SJCRH30 (cell line): ENCODE results near the gene FMC1. TPM values are rescaled to one million over a fixed set of nuclear protein-coding genes. Genes with fewer than 3 reads are reported as not detected.
"Not testable (repeated sequence)": the region's sequence is repeated elsewhere in the genome, so short reads cannot be mapped to it uniquely, and the experiment has no call there.

ENCODE experiments used
- DNase-seq, 2 experiments: peaks; one replicate each; pipeline ENCODE4 v3.0.0-alpha.2; 2015 to 2020
- H3K27ac ChIP-seq: fragments of 250-450 bp; sonication (Bioruptor Pico); 2 replicates; pipeline ENCODE4 v1.5.1; 2020; ENCODE audit warnings: mild to moderate bottlenecking, moderate library complexity
- H3K27me3 ChIP-seq: fragments of 250-450 bp; sonication (Bioruptor Pico); 2 replicates; pipeline ENCODE4 v1.5.1; 2020; ENCODE audit warnings: mild to moderate bottlenecking, moderate library complexity
- H3K36me3 ChIP-seq: fragments of 250-450 bp; sonication (Bioruptor Pico); 2 replicates; pipeline ENCODE4 v1.5.1; 2020; ENCODE audit warnings: mild to moderate bottlenecking, moderate library complexity
- H3K4me1 ChIP-seq: fragments of 250-450 bp; sonication (Bioruptor Pico); 2 replicates; pipeline ENCODE4 v1.5.1; 2020; ENCODE audit warnings: mild to moderate bottlenecking, moderate library complexity
- H3K4me3 ChIP-seq: fragments of 250-450 bp; sonication (Bioruptor Pico); 2 replicates; pipeline ENCODE4 v1.5.1; 2020; ENCODE audit warnings: mild to moderate bottlenecking, moderate library complexity
- H3K9me3 ChIP-seq: fragments of 250-450 bp; sonication (Bioruptor Pico); replicated peaks from 2 replicates; pipeline ENCODE4 v1.5.1; 2020; ENCODE audit warnings: mild to moderate bottlenecking, moderate library complexity
- total RNA-seq: library from RNA; depleted of rRNA; stranded (reverse); fragments of >200 nt; shearing (Covaris generic); gene quantifications from 2 replicates; pipeline ENCODE4 v1.2.3, GENCODE V29; 2014; rRNA removed

FMC1 gene, protein sequence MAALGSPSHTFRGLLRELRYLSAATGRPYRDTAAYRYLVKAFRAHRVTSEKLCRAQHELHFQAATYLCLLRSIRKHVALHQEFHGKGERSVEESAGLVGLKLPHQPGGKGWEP
- 18.0 and 21.7 TPM in 2 replicates for total RNA-seq

DNA sequence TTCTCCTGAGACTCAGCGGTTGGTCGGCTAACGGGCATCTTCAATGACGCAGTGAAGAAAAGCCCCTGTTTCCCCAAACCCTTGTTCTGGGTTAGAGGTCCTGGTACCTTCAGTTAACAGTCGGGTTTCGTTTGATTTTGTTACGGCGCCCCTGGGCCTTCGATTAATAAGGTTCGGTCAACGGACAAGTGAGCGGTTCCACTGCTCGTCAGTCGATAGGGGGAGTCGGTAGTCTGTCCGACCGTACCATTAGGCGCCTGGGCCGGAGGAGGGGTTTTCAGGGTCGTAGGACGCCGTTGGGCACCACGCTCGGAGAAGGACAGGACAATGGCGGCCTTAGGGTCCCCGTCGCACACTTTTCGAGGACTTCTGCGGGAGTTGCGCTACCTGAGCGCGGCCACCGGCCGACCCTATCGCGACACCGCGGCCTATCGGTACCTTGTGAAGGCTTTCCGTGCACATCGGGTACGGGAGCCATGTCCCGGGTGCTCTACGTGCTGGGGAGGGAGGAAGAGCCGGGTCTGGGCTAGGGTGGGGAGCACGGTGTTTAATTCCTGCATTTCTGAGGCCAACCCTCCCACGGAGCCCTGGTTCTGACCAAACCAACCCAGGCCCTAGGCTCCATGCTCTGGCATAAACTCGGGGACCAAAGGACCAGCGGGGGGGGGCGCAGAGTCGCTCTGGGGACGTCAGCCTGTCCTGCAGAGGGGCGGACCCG is at the start of gene FMC1:
FMC1 (plus strand) TSS at position 280 of the 718 bp plus-strand sequence; CDS start at position 328, 48 bp downstream.
- H3K36me3 ChIP-seq = no peaks in the 10 kb centered on the region; the same call in 1 of the 2 replicates
- no peaks in the 10 kb centered on the region for H3K9me3 ChIP-seq
- peak within 1 kb of the TSS; percentile 99 for H3K4me3 ChIP-seq
- peak within 1 kb of the TSS; percentile 99 for H3K27ac ChIP-seq
- 0 out of 2 replicates have a peak, but pooled peaks cover 4% of the 10 kb centered on the region for H3K4me1 ChIP-seq
- DNase-seq = peak; percentile 96 to 97
- H3K27me3 ChIP-seq = no peaks in the 10 kb centered on the region

DNA sequence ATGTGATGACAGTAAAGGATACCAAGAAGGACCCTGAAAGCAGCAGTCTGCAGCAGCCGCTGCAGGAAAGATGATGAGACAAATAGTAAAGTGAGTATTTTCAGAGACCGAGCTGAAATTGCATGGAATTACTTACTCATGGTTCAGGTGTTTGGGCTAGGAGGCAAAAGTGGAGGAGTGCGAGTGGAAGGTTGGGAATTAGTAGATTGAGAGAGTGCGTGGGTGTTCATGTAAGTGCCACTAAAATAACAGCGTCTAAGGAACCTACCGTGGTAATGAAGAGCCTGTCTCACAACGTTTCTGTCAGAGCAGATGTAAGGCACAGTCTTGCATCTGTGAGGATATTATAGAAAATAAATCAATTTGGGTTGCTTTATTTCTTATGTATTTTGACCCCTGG is 48.3 kb upstream of the FMC1 start:
- no peaks in the 10 kb centered on the region for H3K27me3 ChIP-seq
- H3K4me3 ChIP-seq = no peak overlapping the region
- H3K36me3 ChIP-seq = no peaks in the 10 kb centered on the region
- no peaks in the 10 kb centered on the region for H3K9me3 ChIP-seq
- H3K27ac ChIP-seq = no peak overlapping the region
- DNase-seq = no peak
- H3K4me1 ChIP-seq = no peaks in the 10 kb centered on the region

DNA sequence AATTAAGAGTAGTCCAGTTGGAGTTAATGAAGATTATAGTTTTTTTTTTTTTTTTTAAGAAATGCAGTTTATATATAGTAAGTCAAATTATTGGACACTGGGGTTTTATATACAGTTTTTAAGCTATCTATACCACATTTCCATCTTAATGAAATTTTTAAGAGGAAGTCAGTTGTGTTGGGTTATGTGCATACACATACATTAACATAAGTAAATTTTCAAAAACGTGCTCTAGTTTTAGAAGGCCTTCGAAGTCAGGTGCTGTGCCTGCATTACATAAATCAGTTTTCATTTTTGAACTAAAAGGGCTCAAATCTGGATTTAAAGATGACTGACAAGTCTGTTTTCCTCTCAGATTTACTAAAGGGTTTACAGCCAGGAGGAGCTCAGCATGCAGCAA is 47.6 kb upstream of the FMC1 start:
- Histone ChIP-seq H3K4me3 (no peak overlapping the region), H3K36me3 (no peaks in the 10 kb centered on the region), H3K27ac (no peak overlapping the region), H3K9me3 (no peaks in the 10 kb centered on the region), H3K27me3 (no peaks in the 10 kb centered on the region), H3K4me1 (no peaks in the 10 kb centered on the region)
- no peak for DNase-seq

DNA sequence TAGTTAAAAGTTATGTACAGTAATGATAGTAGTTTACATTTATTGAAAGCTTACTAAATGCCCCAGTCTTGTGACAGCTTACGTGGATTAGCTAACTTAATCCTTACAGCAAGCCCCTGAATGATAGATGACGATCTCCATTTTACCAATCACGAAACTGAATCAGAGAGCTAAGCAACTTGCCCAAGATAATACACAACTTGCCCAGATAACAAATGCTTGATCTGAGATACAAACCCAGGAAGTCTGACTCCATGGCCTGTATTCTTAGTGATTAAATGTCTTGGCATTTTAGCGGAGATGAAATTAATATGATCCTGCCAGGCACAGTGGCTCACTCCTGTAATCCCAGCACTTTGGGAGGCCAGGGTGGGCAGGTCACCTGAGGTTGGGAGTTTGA is 46.9 kb upstream of the FMC1 start:
- Histone ChIP-seq H3K27ac (no peak overlapping the region), H3K36me3 (no peaks in the 10 kb centered on the region), H3K27me3 (no peaks in the 10 kb centered on the region), H3K9me3 (no peaks in the 10 kb centered on the region), H3K4me3 (no peak overlapping the region), H3K4me1 (no peaks in the 10 kb centered on the region)
- DNase-seq = no peak

GRCh38 chr7:139294951-139295575 is 46.1 kb upstream of the FMC1 start:
- Histone ChIP-seq H3K4me1 (no peaks in the 10 kb centered on the region), H3K27ac (no peak overlapping the region), H3K27me3 (no peaks in the 10 kb centered on the region), H3K4me3 (no peak overlapping the region), H3K36me3 (no peaks in the 10 kb centered on the region; the same call in 1 of the 2 replicates), H3K9me3 (no peaks in the 10 kb centered on the region)
- DNase-seq = no peak

DNA sequence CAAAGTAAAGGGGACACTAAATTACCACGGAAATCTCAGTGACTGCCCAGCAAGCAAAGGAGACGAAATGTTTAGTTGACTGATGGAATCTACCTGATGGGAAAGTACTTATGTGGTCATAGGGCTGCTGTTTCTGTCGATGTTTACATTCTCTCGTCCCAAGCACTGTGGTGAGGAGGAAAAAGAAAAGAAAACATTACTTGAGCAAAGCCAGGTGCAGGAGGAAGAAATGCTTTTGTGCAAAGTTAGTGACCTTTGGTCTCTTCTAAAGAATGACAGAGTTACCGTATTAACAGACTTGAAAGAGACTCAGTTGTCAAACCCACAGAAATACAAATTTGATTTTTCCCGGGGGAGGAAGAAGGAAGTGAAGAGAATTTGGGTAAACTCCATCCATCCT is 43.3 kb upstream of the FMC1 start:
- no peak overlapping the region for H3K27ac ChIP-seq

DNA sequence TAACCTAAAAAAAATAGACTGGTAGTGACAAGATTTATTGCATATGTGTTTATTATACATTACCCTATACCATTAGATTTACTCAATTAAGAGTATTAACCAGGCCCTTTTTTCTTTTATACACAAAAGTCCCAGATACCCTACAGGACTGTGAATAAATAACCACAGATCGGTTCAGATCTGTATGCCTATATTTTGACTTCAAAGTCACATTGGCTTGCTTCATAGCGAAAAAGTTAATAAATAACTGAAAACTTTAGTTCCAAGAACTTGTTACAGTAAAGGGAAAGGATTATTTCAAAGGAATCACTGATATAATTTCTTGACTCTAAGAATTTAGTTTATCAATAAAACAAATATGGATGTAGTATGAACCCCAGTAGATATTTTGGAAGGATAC is 41.8 kb upstream of the FMC1 start:
- no peak overlapping the region for H3K4me3 ChIP-seq
- H3K4me1 ChIP-seq = no peaks in the 10 kb centered on the region
- no peaks in the 10 kb centered on the region for H3K27me3 ChIP-seq
- no peaks in the 10 kb centered on the region for H3K9me3 ChIP-seq
- no peak for DNase-seq
- no peaks in the 10 kb centered on the region; the same call in 1 of the 2 replicates for H3K36me3 ChIP-seq
- H3K27ac ChIP-seq = no peak overlapping the region

More for the DNA sequence above, 43.3 kb upstream of the FMC1 start:
- H3K4me1 ChIP-seq = no peaks in the 10 kb centered on the region
- no peak overlapping the region for H3K4me3 ChIP-seq
- no peak for DNase-seq
- H3K27me3 ChIP-seq = no peaks in the 10 kb centered on the region
- no peaks in the 10 kb centered on the region; the same call in 1 of the 2 replicates for H3K36me3 ChIP-seq
- H3K9me3 ChIP-seq = no peaks in the 10 kb centered on the region

DNA sequence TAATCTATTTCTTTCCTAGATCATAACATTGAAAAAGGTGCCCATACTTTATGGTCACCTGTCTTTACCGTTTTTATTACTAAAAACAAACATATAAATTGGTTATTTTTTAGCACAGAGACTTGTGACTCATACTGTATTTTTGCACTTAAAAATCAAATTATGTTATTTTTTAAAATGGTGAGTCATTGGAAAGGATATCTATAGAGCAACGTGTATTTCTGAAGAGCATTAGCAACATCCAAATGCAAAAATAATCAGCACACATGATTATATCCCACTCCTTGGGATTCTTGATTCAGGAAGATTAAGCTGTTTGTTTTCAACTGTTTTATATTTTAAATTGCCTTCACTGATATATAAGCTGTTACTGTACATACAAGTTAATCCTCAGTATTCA is 40.7 kb upstream of the FMC1 start:
- Histone ChIP-seq H3K27ac (no peak overlapping the region), H3K27me3 (no peaks in the 10 kb centered on the region), H3K36me3 (peaks cover 2% of the 10 kb centered on the region; the same call in 1 of the 2 replicates), H3K4me1 (no peaks in the 10 kb centered on the region), H3K9me3 (no peaks in the 10 kb centered on the region), H3K4me3 (no peak overlapping the region)
- DNase-seq = no peak

DNA sequence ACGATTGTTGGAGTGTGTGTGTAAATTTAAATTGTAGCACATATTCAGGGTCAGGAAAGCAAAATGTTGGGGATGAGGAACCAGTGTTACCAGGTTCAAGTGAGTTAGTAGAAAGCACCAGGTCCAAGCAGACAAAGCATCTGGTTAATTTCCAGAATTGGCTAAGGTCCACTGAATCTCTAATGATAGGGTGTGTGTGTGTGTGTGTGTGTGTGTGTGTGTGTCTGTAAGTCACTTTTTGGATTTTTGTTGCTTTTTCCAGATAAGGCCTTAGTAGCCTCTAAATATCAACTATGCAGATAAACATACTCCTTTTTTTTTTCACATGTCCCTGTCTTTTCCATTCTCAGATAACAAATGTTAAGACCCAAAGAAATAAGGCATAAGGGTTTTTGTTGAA is 36.6 kb upstream of the FMC1 start:
- Histone ChIP-seq H3K36me3 (peaks cover 7% of the 10 kb centered on the region; the same call in 1 of the 2 replicates), H3K27me3 (no peaks in the 10 kb centered on the region), H3K27ac (no peak overlapping the region), H3K4me1 (no peaks in the 10 kb centered on the region), H3K4me3 (no peak overlapping the region), H3K9me3 (no peaks in the 10 kb centered on the region)
- no peak for DNase-seq

DNA sequence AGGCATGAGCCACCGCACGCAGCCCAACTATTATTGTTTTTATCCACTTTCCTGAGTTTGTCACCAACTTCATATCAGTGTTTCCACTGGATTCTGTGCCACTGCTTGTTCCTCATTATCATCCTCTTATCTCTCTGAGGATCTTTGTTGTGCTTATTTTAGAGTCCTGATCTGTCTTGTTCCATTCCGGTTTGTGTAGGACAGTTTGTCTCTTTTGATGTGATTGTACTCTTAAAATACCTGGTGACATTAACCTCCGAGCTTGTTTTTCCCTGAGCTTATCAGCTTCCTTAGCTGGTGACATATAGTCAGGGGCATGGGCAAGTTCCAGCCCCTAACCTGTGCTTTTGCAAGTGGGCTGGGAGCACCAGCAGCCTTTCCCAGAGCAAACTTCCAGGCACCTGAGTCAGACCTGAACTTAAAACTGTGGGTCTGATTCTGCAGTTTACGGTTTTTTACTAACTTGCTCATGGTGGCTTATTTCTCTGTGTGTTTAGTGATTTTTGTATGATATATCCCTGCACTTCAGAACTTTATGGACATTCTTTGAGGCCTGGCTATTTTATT is 23.1 kb upstream of the FMC1 start:
- no peaks in the 10 kb centered on the region for H3K4me1 ChIP-seq
- DNase-seq = no peak
- H3K4me3 ChIP-seq = no peak overlapping the region
- no peaks in the 10 kb centered on the region for H3K36me3 ChIP-seq
- no peak overlapping the region for H3K27ac ChIP-seq
- no peaks in the 10 kb centered on the region for H3K9me3 ChIP-seq
- H3K27me3 ChIP-seq = no peaks in the 10 kb centered on the region

GRCh38 chr7:139321071-139321745 is 19.9 kb upstream of the FMC1 start:
- DNase-seq = peak; percentile 29 to 51
- Histone ChIP-seq H3K27me3 (no peaks in the 10 kb centered on the region), H3K9me3 (no peaks in the 10 kb centered on the region), H3K4me1 (no peaks in the 10 kb centered on the region), H3K36me3 (no peaks in the 10 kb centered on the region), H3K4me3 (no peak overlapping the region), H3K27ac (no peak overlapping the region)

DNA sequence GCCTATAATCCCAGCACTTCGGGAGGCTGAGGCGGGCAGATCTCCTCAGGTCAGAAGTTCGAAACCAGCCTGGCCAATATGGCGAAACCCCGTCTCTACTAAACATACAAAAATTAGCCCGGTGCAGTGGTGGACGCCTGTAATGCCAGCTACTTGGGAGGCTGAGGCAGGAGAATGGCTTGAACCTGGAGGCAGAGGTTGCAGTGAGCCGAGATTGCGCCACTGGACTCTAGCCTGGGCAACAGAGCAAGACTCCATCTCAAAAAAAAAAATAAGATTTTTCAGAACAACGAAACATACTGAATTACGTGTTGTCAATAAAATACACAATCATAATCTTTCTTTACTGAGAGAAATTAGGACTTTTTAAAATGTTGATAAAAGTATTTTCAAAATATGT is 16.4 kb upstream of the FMC1 start:
- H3K36me3 ChIP-seq, H3K27ac ChIP-seq, H3K27me3 ChIP-seq, H3K4me1 ChIP-seq, H3K9me3 ChIP-seq, H3K4me3 ChIP-seq, DNase-seq: not testable (repeated sequence)

DNA sequence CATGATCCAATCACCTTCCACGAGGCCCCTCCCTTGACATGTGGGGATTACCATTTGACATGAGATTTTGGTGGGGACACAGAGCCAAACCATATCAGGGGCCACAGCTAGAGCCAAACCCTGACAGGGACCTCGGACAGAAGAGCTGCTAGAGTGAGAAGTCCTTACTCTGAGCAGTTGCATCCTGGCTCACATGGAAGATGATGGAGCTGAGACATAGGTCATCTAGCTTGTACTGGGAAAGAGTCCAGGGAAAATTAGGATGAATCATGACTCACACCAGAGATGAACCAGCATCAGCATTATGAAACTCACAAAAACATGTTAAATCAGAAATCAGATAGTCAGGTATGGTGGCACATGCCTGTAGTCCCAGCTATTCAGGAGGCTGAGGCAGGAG is 12.8 kb upstream of the FMC1 start:
- no peak for DNase-seq
- Histone ChIP-seq H3K27me3 (no peaks in the 10 kb centered on the region), H3K9me3 (no peaks in the 10 kb centered on the region), H3K36me3 (no peaks in the 10 kb centered on the region), H3K27ac (no peak overlapping the region), H3K4me1 (no peaks in the 10 kb centered on the region), H3K4me3 (no peak overlapping the region)

- no peaks in the 10 kb centered on the region for H3K9me3 ChIP-seq
- H3K27me3 ChIP-seq = no peaks in the 10 kb centered on the region
- no peak for DNase-seq
- no peak overlapping the region for H3K27ac ChIP-seq
- no peaks in the 10 kb centered on the region for H3K36me3 ChIP-seq
- H3K4me1 ChIP-seq = no peaks in the 10 kb centered on the region
- no peak overlapping the region for H3K4me3 ChIP-seq
Measured at GRCh38 chr7:139329119-139329518, 12.0 kb upstream of the FMC1 start.
